Ovary (tissue), 3 donors: ENCODE data around the gene ALOX12.

Experiments
- CTCF ChIP-seq, 3 donors: fragments of 450-650 bp in 2 of 3; fragments of 200-600 bp in 1 of 3; IDR thresholded peaks; one replicate each; pipeline versions ENCODE4 v1.5.1 to v1.8.0; 2016 to 2022; ENCODE audit warnings: antibody characterized with exemption in 3 of 3, mild to moderate bottlenecking in 1 of 3
- EP300 ChIP-seq: sonication (generic); formaldehyde crosslinking; IDR thresholded peaks from one replicate; pipeline ENCODE4 v1.6.1; 2017; ENCODE audit warnings: antibody characterized with exemption
- POLR2A ChIP-seq: fragments of 450-650 bp; IDR thresholded peaks from one replicate; pipeline ENCODE4 v1.6.1; 2017; ENCODE audit warnings: antibody characterized with exemption, mild to moderate bottlenecking, moderate library complexity
- donor health status: DM: no; HTN: no; CAD: no.

GRCh38 chr17:6959700-6960099 is 36.1 kb upstream of the ALOX12 start:
- TF ChIP-seq CTCF (IDR thresholded peaks at IDR 0.05) (no peak), EP300 (no peak), POLR2A (no peak)
